Activated CD8-positive, alpha-beta memory T cell treated with anti-CD3 and anti-CD28 coated beads, Interleukin-2, amount 50 U/mL, for 24 hours (primary cell): Measurements from ENCODE around the gene SETD2.
"Not testable (repeated sequence)": the region's sequence is repeated elsewhere in the genome, so short reads cannot be mapped to it uniquely, and the experiment has no call there.

Source experiments
- DNase-seq: peaks from one replicate; pipeline ENCODE4 v3.0.0-alpha.2; 2020; ENCODE audit errors: extremely low read depth

The SETD2 gene

GRCh38 chr3:47152578-47152977, 11.3 kb downstream of the SETD2 start:
- no peak for DNase-seq

- DNase-seq: no peak
Observed at GRCh38 chr3:47151836-47152235, 12.1 kb downstream of the SETD2 start.

GRCh38 chr3:47149339-47149933, 14.5 kb downstream of the SETD2 start:
- DNase-seq: no peak

- DNase-seq: no peak
Observed at GRCh38 chr3:47145272-47145671, 18.6 kb downstream of the SETD2 start.

- DNase-seq: no peak
Observed at GRCh38 chr3:47143068-47143467, 20.8 kb downstream of the SETD2 start.

- DNase-seq: not testable (repeated sequence)
Observed at GRCh38 chr3:47142536-47142935, 21.4 kb downstream of the SETD2 start.

GRCh38 chr3:47140973-47141461, 22.9 kb downstream of the SETD2 start:
- DNase-seq: not testable (repeated sequence)

GRCh38 chr3:47140553-47140952, 23.4 kb downstream of the SETD2 start:
- DNase-seq: not testable (repeated sequence)

- DNase-seq: no peak
Observed at GRCh38 chr3:47134311-47134710, 29.6 kb downstream of the SETD2 start.

- no peak for DNase-seq
Observed at GRCh38 chr3:47133641-47134040, 30.3 kb downstream of the SETD2 start.

GRCh38 chr3:47130557-47130956, 33.4 kb downstream of the SETD2 start:
- DNase-seq: no peak

- DNase-seq: no peak
Observed at GRCh38 chr3:47128137-47128536, 35.8 kb downstream of the SETD2 start.

GRCh38 chr3:47123857-47124256, 40.1 kb downstream of the SETD2 start:
- DNase-seq: no peak

- no peak for DNase-seq
Observed at GRCh38 chr3:47121409-47121808, 42.5 kb downstream of the SETD2 start.

GRCh38 chr3:47120138-47120537, 43.8 kb downstream of the SETD2 start:
- no peak for DNase-seq

- DNase-seq: not testable (repeated sequence)
Observed at GRCh38 chr3:47119387-47119786, 44.5 kb downstream of the SETD2 start.

- DNase-seq: no peak
Observed at GRCh38 chr3:47117807-47118364, 46.0 kb downstream of the SETD2 start.

GRCh38 chr3:47115524-47115923, 48.4 kb downstream of the SETD2 start:
- DNase-seq: not testable (repeated sequence)

GRCh38 chr3:47113669-47114365, 50.1 kb downstream of the SETD2 start:
- no peak for DNase-seq

GRCh38 chr3:47112997-47113396, 50.9 kb downstream of the SETD2 start:
- no peak for DNase-seq

GRCh38 chr3:47109393-47109792, 54.5 kb downstream of the SETD2 start:
- DNase-seq: no peak

- DNase-seq: no peak
Observed at GRCh38 chr3:47108546-47108945, 55.4 kb downstream of the SETD2 start.

- DNase-seq: no peak
Observed at GRCh38 chr3:47104259-47104658, 59.7 kb downstream of the SETD2 start.
